Naive thymus-derived CD8-positive, alpha-beta T cell (primary cell): ENCODE data around the gene RAB6B. TPM values are rescaled to one million over a fixed set of nuclear protein-coding genes. Genes with fewer than 3 reads are reported as not detected.

ENCODE experiments used
- ATAC-seq, 2 donors: fragments of 150-1000 bp; cut with Tn5 transposase in 1 of 2; sonication (Bioruptor Pico), chemical (Tn5 transposase) in 1 of 2; 1 replicate in 1 of 2; 2 replicates in 1 of 2; pipeline ENCODE4 v1.10.0; 2021; ENCODE audit warnings: mild to moderate bottlenecking in 2 of 2, moderate library complexity in 2 of 2
- POLR2A ChIA-PET: fragments of 350-600 bp; sonication (Branson Sonifier 250); formaldehyde crosslinking; loops from one replicate; lab custom pipeline; 2021; ENCODE audit warnings: antibody characterized with exemption; lab: Charles Lee
- DNase-seq, 10 donors: peaks; one replicate each; pipeline versions ENCODE4 v3.0.0 to v3.0.0-alpha.2; 2020 to 2022
- H3K27ac Mint-ChIP-seq, 10 donors: one replicate each; pipeline ENCODE4 v1.8.0; 2020 to 2022; ENCODE audit warnings: mild to moderate bottlenecking in 10 of 10, mixed read lengths in 10 of 10, moderate library complexity in 4 of 10, inconsistent platforms in 1 of 10
- H3K27me3 Mint-ChIP-seq, 5 donors: one replicate each; pipeline ENCODE4 v1.8.0; 2021 to 2022; ENCODE audit warnings: mixed read lengths in 5 of 5
- H3K36me3 Mint-ChIP-seq, 3 donors: one replicate each; pipeline ENCODE4 v1.8.0; 2020 to 2022; ENCODE audit warnings: mixed read lengths in 3 of 3, mild to moderate bottlenecking in 2 of 3, inconsistent platforms in 1 of 3
- H3K4me1 Mint-ChIP-seq, 4 donors: one replicate each; pipeline ENCODE4 v1.8.0; 2021 to 2022; ENCODE audit warnings: mixed read lengths in 4 of 4
- H3K4me3 Mint-ChIP-seq, 10 donors: one replicate each; pipeline ENCODE4 v1.8.0; 2020 to 2022; ENCODE audit warnings: mild to moderate bottlenecking in 10 of 10, mixed read lengths in 10 of 10, moderate library complexity in 6 of 10, inconsistent platforms in 1 of 10
- H3K9me3 Mint-ChIP-seq, 9 donors: one replicate each; pipeline ENCODE4 v1.8.0; 2020 to 2022; ENCODE audit warnings: mixed read lengths in 9 of 9, mild to moderate bottlenecking in 3 of 9, inconsistent platforms in 1 of 9, moderate library complexity in 1 of 9
- polyA plus RNA-seq, 3 donors: library from polyadenylated mRNA; unstranded; fragments of 300-500 nt; fragmentation: Illumina TruSeq; gene quantifications; one replicate each; pipeline ENCODE4 v1.2.3, GENCODE V29; 2021
- total RNA-seq, 8 experiments: library from RNA in 2 of 8; stranded (reverse) in 2 of 8; gene quantifications; one replicate each; pipeline ENCODE4 v1.2.3 and lab custom pipeline; 2021 to 2026

Gene RAB6B
- total and polyA plus RNA-seq, 5 experiments from 2014 or later, result 0.25 to 0.38 (median 0.28) TPM; not detected in 2

DNA sequence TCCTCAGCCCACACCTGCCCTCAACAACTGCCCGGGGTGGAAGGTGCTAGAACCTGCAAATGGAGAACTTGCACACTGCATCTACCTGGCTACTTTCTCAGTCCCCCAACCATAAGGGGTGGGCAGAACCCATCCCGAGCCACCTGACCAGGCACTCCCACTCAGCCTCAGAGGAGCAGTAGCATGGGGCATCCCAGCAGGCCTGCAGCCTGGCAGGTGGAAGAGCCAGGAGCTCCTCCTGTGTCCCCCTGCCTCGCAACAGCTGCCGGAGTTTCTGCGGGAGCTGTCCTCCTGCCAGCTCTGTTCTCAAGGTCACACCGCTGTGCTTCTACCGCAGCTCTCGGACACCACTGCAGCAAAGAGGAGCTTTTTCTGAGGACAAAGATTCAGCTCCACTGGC lies 27.5 kb downstream of the RAB6B start:
- H3K9me3 Mint-ChIP-seq, result peaks cover 0 to 3% (median 0%) of the 10 kb centered on the region in 9 donors
- no peaks in the 10 kb centered on the region for H3K4me1 Mint-ChIP-seq
- H3K36me3 Mint-ChIP-seq, result no peaks in the 10 kb centered on the region
- DNase-seq, result no peak
- no peak for ATAC-seq
- H3K4me3 Mint-ChIP-seq, result no peak overlapping the region
- peaks cover 4 to 25% (median 14%) of the 10 kb centered on the region in 5 donors for H3K27me3 Mint-ChIP-seq
- POLR2A ChIA-PET, result no interaction called here
- H3K27ac Mint-ChIP-seq, result no peak overlapping the region

DNA sequence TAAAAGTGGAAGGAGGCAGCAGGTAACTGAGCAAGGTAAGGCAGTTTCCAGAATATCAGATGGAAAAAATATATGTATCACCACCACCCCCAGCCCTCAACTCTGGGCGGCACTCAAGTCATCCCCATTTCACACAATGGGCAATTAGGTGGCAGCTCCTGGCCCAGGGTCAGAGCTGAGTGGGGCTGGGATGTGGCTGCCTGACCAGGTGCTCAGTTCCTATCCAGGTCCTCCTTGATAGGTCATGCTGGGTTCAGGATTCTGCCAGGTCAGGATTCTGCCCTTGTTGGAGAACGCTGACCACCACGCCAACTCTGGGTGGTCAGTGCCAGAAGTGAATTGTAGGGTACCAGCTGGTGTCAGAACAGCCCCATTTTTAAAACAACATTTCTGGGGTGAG lies 29.5 kb downstream of the RAB6B start:
- POLR2A ChIA-PET, result no interaction called here
- Mint-ChIP-seq H3K27me3 (peaks cover 4 to 25% (median 14%) of the 10 kb centered on the region in 5 donors), H3K27ac (no peak overlapping the region), H3K4me1 (no peaks in the 10 kb centered on the region), H3K36me3 (no peaks in the 10 kb centered on the region), H3K4me3 (no peak overlapping the region), H3K9me3 (peaks cover 0 to 3% (median 0%) of the 10 kb centered on the region in 9 donors)
- no peak for DNase-seq
- no peak for ATAC-seq

GRCh38 chr3:133865136-133865855 lies 30.4 kb downstream of the RAB6B start:
- ATAC-seq (no peak), DNase-seq (no peak)
- POLR2A ChIA-PET, result no interaction called here
- Mint-ChIP-seq H3K4me1 (no peaks in the 10 kb centered on the region), H3K27ac (no peak overlapping the region), H3K4me3 (no peak overlapping the region), H3K9me3 (peaks cover 0 to 3% (median 0%) of the 10 kb centered on the region in 9 donors), H3K36me3 (no peaks in the 10 kb centered on the region), H3K27me3 (peaks cover 4 to 17% (median 11%) of the 10 kb centered on the region in 5 donors)

GRCh38 chr3:133864616-133865015 lies 31.1 kb downstream of the RAB6B start:
- Mint-ChIP-seq H3K27me3 (peaks cover 3 to 13% (median 7%) of the 10 kb centered on the region in 5 donors), H3K9me3 (peaks cover 0 to 3% (median 0%) of the 10 kb centered on the region in 9 donors), H3K36me3 (no peaks in the 10 kb centered on the region), H3K27ac (no peak overlapping the region), H3K4me1 (no peaks in the 10 kb centered on the region), H3K4me3 (no peak overlapping the region)
- POLR2A ChIA-PET, result no interaction called here
- DNase-seq (no peak), ATAC-seq (no peak)

- no peak overlapping the region for H3K27ac Mint-ChIP-seq
- POLR2A ChIA-PET, result no interaction called here
- no peaks in the 10 kb centered on the region for H3K36me3 Mint-ChIP-seq
- peaks cover 2 to 9% (median 5%) of the 10 kb centered on the region in 5 donors for H3K27me3 Mint-ChIP-seq
- no peak overlapping the region for H3K4me3 Mint-ChIP-seq
- no peaks in the 10 kb centered on the region for H3K4me1 Mint-ChIP-seq
- ATAC-seq (no peak), DNase-seq (no peak)
- no peaks in the 10 kb centered on the region for H3K9me3 Mint-ChIP-seq
These were observed 31.8 kb downstream of the RAB6B start for GRCh38 chr3:133863911-133864310.

DNA sequence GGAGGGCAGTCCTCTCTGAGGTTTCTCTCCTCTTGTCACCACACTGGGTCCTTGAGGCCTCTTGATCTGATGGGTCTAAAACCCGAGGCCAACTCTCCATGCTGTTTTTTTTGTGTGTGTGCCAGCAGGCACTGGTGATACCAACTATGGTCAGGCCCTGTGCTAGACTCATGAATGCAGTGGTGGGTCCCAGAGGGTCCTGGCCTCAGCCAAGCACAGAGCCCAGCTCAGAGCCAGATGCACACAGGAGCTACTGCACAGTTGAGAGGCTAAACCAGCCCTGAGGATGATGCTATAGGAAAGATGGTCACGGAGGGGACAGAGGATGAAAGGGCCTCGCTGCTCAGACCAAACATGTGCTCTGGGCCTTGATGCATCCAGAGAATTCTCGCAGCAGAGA lies 33.5 kb downstream of the RAB6B start:
- POLR2A ChIA-PET, result no interaction called here
- Mint-ChIP-seq H3K27ac (no peak overlapping the region), H3K36me3 (no peaks in the 10 kb centered on the region), H3K27me3 (peaks cover 0 to 4% (median 0%) of the 10 kb centered on the region in 5 donors), H3K9me3 (no peaks in the 10 kb centered on the region), H3K4me3 (no peak overlapping the region), H3K4me1 (peaks cover 0 to 10% (median 3%) of the 10 kb centered on the region in 4 donors)
- ATAC-seq (no peak), DNase-seq (no peak)

DNA sequence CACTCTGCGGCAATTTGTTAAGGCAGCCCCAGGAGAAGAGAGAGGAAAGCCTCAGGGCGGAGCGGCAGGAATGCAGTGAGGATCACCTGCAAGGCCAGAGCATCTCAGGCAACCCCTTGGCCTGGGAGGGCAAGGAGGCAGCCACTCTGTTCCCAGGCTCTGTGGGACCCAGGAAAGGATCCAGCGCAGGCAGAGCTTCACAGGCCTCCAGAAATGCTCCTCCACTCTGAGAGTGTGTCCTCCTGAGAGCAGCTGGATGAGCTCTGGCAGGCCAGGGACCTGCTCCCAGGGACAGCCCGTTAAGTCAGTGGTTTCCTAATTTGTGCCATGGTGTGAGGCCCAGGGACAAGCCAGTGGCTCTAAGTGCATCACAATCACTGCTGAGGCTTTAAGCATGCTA lies 35.2 kb downstream of the RAB6B start:
- ATAC-seq (no peak), DNase-seq (no peak)
- Mint-ChIP-seq H3K9me3 (no peaks in the 10 kb centered on the region), H3K36me3 (no peaks in the 10 kb centered on the region), H3K27ac (no peak overlapping the region), H3K4me3 (no peak overlapping the region), H3K4me1 (peaks cover 0 to 10% (median 3%) of the 10 kb centered on the region in 4 donors), H3K27me3 (no peaks in the 10 kb centered on the region)
- POLR2A ChIA-PET, result no interaction called here

GRCh38 chr3:133859381-133860234 lies 36.1 kb downstream of the RAB6B start:
- H3K9me3 Mint-ChIP-seq, result no peaks in the 10 kb centered on the region
- DNase-seq (no peak), ATAC-seq (no peak)
- no peaks in the 10 kb centered on the region for H3K36me3 Mint-ChIP-seq
- H3K27me3 Mint-ChIP-seq, result no peaks in the 10 kb centered on the region
- H3K4me3 Mint-ChIP-seq, result no peak overlapping the region
- no peak overlapping the region for H3K27ac Mint-ChIP-seq
- peaks cover 0 to 10% (median 3%) of the 10 kb centered on the region in 4 donors for H3K4me1 Mint-ChIP-seq
- POLR2A ChIA-PET, result no interaction called here

DNA sequence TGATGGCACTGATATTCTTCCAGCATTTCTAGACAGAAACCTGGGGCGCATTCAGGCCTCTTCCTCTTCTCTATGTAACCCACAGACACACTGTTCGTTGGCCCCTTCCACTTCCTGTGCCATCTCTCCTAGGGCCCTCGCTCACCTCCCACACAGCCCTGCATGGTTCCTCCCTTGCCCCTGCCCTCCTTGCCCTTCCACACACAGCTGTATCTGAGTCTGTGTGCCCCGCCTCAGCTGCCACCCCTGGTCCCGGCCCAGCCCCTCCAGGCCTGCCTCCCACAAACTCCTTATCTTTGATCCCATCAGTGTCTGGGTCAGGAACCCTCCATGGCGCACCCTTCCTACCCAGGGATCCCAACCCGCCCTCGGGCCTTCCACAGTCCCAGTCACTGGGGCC lies 37.9 kb downstream of the RAB6B start:
- H3K9me3 Mint-ChIP-seq, result no peaks in the 10 kb centered on the region
- POLR2A ChIA-PET, result no interaction called here
- peaks cover 0 to 10% (median 3%) of the 10 kb centered on the region in 4 donors for H3K4me1 Mint-ChIP-seq
- no peaks in the 10 kb centered on the region for H3K36me3 Mint-ChIP-seq
- DNase-seq (no peak), ATAC-seq (no peak)
- no peak overlapping the region for H3K4me3 Mint-ChIP-seq
- H3K27ac Mint-ChIP-seq, result no peak overlapping the region
- H3K27me3 Mint-ChIP-seq, result no peaks in the 10 kb centered on the region

DNA sequence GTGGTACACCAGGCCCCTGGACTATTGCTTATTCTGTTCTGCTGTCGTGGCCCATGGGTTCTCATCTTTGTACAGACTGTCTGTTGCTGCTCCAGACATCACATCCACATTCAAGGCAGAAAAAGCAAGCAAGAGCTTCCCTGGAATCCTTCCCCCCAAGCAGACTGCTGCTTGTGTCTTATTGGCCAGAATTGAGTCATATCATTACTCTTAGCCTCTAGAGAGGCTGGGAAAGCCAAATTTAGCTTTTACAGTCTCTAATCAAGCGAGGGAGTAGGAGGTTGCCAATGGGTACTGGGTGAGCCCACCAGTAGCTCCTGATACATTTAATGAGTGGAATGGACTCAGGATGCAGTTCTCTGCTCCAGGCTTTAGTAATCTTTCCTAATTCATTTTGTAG lies 39.4 kb downstream of the RAB6B start:
- H3K27ac Mint-ChIP-seq, result no peak overlapping the region
- no peak overlapping the region for H3K4me3 Mint-ChIP-seq
- DNase-seq (no peak), ATAC-seq (no peak)
- no peaks in the 10 kb centered on the region for H3K36me3 Mint-ChIP-seq
- POLR2A ChIA-PET, result no interaction called here
- peaks cover 0 to 1% (median 0%) of the 10 kb centered on the region in 5 donors for H3K27me3 Mint-ChIP-seq
- peaks cover 0 to 10% (median 3%) of the 10 kb centered on the region in 4 donors for H3K4me1 Mint-ChIP-seq
- H3K9me3 Mint-ChIP-seq, result peaks cover 0 to 2% (median 0%) of the 10 kb centered on the region in 9 donors

DNA sequence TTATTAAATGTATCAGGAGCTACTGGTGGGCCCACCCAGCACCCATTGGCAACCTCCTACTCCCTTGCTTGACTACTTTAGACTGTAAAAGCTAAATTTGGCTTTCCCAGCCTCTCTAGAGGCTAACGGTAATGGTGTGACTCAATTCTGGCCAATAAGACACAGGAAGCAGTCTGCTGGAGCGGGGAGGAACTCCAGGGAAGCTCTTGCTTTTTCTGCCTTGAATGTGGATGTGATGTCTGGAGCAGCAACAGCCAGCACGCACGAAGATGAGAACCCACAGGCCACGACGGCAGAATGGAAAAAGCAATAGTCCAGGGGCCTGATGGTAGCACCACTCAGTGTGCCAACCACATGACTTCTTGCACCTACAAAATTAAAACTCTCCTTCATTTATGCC lies 39.9 kb downstream of the RAB6B start:
- no peak for DNase-seq
- Mint-ChIP-seq H3K36me3 (no peaks in the 10 kb centered on the region), H3K4me3 (no peak overlapping the region), H3K4me1 (peaks cover 0 to 10% (median 3%) of the 10 kb centered on the region in 4 donors), H3K27ac (no peak overlapping the region), H3K9me3 (peaks cover 0 to 2% (median 0%) of the 10 kb centered on the region in 9 donors), H3K27me3 (peaks cover 0 to 2% (median 0%) of the 10 kb centered on the region in 5 donors)
- POLR2A ChIA-PET, result no interaction called here
- ATAC-seq, result no peak

GRCh38 chr3:133855002-133855370 lies 40.7 kb downstream of the RAB6B start:
- Mint-ChIP-seq H3K36me3 (peaks cover 0 to 6% (median 0%) of the 10 kb centered on the region in 3 donors), H3K27me3 (peaks cover 0 to 2% (median 0%) of the 10 kb centered on the region in 5 donors), H3K27ac (no peak overlapping the region), H3K4me1 (peaks cover 0 to 10% (median 3%) of the 10 kb centered on the region in 4 donors), H3K9me3 (peaks cover 0 to 8% (median 0%) of the 10 kb centered on the region in 9 donors), H3K4me3 (no peak overlapping the region)
- POLR2A ChIA-PET, result no interaction called here
- ATAC-seq (no peak), DNase-seq (no peak)
